LNCAP (cell line): ENCODE data around the gene EMSY.

Experiments used
- TF ChIP-seq, protein P1 (sequence below): fragments of 450-650 bp; IDR thresholded peaks from 2 replicates; pipeline ENCODE4 v1.5.1; 2017; ENCODE audit warnings: mild to moderate bottlenecking

EMSY gene

DNA sequence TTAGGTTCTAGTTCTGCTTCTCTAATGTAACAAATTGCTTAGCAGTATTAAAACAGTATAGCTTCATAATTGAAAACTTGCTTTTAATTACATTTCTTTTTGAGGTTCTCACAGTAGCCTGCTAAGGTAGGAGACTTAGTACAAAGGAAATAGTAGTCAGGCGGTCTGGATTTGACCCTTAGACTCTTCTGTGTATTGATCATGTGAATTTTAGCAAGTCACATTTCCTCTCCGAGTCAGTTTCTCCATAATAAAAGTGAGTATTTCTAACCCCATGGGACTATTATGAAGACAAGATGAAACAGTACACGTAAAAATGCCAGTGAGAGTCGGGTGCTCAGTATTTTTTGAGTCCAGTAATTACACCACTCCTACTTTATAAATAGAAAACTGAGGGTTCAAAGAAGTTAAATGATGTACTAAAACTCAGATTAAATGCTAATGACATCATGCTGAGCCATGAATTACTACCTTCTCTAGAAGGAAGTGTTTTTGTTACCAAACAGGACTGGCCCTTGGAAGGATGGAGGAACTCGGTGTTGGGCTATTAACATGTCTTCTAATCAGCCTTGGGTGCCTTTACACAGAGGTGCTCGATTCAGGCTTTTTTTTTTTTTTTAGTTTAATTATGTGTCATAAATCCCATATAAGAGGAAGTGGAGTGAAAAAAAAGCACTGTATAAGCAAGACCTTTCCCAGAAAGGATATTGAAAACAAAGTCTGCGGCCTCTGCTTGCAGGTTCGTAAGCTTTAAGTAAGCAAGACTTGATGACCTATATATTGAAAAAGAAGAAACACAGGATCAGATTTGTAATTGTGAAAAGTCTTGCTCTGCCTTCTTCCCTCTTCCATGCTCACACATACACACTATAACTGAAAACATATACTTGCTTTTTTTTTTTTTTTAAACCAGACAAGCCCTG lies 109.0 kb downstream of the EMSY start:
- TF ChIP-seq, protein P1, sequence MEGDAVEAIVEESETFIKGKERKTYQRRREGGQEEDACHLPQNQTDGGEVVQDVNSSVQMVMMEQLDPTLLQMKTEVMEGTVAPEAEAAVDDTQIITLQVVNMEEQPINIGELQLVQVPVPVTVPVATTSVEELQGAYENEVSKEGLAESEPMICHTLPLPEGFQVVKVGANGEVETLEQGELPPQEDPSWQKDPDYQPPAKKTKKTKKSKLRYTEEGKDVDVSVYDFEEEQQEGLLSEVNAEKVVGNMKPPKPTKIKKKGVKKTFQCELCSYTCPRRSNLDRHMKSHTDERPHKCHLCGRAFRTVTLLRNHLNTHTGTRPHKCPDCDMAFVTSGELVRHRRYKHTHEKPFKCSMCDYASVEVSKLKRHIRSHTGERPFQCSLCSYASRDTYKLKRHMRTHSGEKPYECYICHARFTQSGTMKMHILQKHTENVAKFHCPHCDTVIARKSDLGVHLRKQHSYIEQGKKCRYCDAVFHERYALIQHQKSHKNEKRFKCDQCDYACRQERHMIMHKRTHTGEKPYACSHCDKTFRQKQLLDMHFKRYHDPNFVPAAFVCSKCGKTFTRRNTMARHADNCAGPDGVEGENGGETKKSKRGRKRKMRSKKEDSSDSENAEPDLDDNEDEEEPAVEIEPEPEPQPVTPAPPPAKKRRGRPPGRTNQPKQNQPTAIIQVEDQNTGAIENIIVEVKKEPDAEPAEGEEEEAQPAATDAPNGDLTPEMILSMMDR = no peak

DNA sequence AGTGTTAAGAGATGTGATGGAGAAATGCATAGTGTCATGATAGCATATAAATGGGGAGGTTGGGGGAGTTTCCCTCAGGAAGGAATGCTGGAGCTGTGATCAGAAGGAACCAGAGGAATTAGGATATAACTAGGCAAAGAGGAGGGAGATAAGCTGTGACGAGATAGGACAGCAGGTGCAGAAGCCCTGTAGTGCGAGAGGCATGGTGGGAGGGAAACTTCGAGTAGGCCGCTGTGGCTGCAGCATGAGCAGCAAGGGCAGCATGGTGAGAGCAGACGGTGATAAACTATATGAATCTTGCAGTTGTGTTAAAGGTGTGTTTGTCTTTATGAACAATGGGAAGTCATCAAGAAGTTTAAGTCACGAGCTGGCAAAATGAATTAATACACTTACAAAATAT lies 109.9 kb downstream of the EMSY start:
- TF ChIP-seq, protein P1 = no peak

DNA sequence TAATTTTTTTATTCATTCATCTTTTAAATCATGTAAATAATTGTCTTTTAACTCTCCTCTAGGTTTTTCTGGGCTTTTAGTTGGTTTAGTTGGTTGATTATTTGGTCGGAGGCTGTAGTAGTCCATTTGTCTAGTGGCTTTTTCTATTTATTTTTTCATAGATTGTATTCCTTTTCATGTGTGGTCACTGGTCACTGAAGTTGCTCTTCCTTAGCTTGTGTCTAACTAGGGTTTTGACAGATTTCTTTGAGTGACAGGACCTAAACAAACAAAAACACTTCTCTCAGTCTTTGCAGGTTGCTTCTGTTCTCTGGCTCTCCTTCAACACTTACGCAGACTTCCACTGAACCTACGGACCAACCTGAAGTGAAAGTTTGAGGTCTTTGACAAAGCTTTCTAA lies 112.6 kb downstream of the EMSY start:
- TF ChIP-seq, protein P1 = no peak

DNA sequence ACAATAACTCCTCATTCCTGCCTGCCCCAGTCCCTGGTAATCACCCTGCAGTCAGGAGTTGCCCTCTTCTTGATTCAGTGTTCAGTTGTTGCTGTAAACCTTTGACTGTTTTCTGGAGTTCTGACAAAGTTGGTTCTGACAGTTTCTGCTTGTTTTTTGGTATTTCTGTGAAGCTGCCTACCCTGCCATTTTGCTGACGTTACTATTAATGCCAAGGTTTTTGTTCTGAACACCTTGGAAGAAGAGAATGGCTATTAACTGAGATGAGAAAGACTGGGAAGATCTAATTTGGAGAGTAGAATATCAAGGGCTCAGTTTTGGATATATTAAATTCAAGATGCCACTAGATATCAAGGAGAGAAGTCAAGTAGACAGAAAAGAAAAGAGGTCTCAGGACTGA lies 113.7 kb downstream of the EMSY start:
- TF ChIP-seq, protein P1 = no peak

DNA sequence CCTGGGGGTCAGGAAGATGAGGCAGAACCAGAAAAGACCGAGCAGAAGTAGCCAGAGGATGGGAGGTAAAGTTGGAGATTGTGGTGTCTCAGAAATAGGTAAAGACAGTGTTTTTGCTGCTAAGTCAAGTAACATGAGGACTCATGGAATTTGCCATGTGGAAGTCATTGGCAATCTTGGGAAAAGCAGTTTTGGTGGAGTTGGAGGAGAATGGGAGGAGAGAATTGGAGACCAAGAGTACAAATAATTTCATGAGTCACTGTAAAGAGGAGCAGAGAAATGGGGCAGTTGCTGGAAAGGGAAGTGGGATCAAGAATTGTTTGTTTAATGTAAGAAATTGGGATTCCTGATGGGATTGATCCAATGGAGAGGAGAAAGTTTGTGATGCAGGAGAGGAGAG lies 114.1 kb downstream of the EMSY start:
- TF ChIP-seq, protein P1 = no peak

DNA sequence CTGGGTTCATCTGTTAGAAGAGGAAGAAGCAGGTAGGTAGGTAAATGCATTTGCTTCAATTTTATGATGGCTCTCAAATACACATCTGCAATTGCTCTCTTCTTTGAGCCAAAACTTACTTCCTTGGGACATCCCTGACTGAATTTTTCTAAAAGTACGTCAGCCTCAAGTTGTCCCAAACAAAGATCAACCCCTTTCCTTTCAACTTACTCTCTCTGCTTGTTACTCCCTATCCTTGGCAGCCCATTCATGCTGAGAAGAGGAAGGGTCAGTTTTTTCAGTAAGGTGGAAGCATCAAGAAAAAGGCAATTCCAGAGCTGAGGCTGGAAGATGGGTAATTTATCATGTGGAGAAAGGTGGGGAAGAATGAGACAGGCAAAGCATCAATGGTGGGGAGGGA lies 114.5 kb downstream of the EMSY start:
- TF ChIP-seq, protein P1 = no peak

DNA sequence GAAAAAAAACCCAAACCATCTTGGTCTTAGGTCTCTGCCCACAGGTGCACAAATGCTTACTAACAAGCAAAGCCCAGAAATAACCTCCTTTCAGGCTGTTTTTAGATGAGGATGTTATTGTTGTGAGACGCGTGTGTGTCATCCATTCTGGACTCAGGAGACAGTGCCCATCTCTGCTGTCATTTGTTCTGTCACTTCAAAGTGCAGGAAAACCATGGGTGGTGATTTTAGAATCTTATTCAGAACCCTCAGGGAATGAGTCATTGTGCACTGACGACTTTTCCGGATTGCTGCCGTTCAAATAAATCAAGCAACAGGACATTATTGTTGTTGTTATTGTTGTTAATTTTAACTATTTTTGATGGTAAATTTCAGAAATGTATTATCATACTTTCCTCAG lies 115.4 kb downstream of the EMSY start:
- TF ChIP-seq, protein P1 = no peak
